ENCODE measurements around the gene KRT26. TPM values are rescaled to one million over a fixed set of nuclear protein-coding genes. Genes with fewer than 3 reads are reported as not detected.

Gene KRT26
- total and polyA plus RNA-seq, 2 donors (not counting 1 experiment from before 2014, with no cell fraction given) = not detected

DNA sequence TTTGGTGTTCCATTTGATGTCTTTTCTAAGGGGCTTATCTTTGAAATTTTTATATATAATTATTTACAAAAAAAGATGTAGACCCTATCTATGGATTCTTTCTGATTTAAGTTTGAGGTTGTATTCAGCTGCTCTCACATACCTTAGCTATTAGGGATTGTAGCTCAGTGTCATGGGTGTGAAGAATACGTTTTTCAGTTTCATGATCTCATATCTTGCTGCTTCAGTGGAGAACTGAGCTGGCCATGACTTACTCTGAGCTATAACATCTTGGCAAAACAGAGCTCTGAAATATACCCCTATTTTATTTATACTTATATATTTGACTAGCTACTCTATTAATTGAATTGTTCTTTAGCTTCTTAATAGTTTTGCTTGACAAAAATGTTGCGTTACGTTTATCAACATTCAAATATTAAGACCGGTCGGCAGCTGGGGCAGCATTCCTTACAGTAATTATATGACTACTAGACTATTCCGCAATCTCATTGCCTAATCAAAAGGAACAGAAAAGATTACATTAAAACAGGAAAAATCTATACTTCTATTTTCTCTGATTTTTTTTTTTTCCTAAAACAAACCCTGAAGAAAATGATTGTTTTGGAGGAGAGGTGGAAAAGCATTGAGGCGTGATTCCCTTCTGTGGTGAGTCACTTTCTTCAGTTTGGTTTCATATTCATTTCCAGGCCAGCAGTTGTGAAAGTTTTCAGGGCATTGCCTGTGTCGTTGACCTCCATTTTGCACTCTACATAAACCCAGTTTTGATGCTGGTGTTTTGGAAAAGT, 44.4 kb downstream of the KRT26 start:
- Histone ChIP-seq H3K9me3 (ENCODE audit: control insufficient read depth, insufficient read depth, low read depth, low read length) (no peaks in the 10 kb centered on the region), H3K4me3 (replicated peaks in 1 of 4; ENCODE audit: control extremely low read depth in 1 of 4, insufficient read depth in 1 of 4, low read depth in 3 of 4, low read length in 4 of 4) (no peak overlapping the region), H2AFZ (ENCODE audit: low read length) (no peak overlapping the region), H3K27me3 (ENCODE audit: control insufficient read depth, insufficient read depth, low read length) (peaks cover 3% of the 10 kb centered on the region), H3K36me3 (ENCODE audit: control insufficient read depth, insufficient read depth, low read length) (no peaks in the 10 kb centered on the region), H3K9ac (ENCODE audit: insufficient read depth, low read length) (no peak overlapping the region), H3K27ac (ENCODE audit: insufficient read depth, low read length) (no peak overlapping the region), H3K79me2 (ENCODE audit: control insufficient read depth, insufficient read depth, low read length) (no peaks in the 10 kb centered on the region), H3K4me1 (ENCODE audit: control insufficient read depth, extremely low read depth, insufficient read depth, low read length) (no peaks in the 10 kb centered on the region), H3K4me2 (ENCODE audit: extremely low read depth, insufficient read depth, low read length) (no peak overlapping the region), H4K20me1 (ENCODE audit: control insufficient read depth, extremely low read depth, insufficient read depth, low read length) (no peaks in the 10 kb centered on the region)
- no peak for TF ChIP-seq EZH2 (IDR thresholded peaks at IDR 0.05; ENCODE audit: low read length, missing control alignments)
- TF ChIP-seq, protein P1, sequence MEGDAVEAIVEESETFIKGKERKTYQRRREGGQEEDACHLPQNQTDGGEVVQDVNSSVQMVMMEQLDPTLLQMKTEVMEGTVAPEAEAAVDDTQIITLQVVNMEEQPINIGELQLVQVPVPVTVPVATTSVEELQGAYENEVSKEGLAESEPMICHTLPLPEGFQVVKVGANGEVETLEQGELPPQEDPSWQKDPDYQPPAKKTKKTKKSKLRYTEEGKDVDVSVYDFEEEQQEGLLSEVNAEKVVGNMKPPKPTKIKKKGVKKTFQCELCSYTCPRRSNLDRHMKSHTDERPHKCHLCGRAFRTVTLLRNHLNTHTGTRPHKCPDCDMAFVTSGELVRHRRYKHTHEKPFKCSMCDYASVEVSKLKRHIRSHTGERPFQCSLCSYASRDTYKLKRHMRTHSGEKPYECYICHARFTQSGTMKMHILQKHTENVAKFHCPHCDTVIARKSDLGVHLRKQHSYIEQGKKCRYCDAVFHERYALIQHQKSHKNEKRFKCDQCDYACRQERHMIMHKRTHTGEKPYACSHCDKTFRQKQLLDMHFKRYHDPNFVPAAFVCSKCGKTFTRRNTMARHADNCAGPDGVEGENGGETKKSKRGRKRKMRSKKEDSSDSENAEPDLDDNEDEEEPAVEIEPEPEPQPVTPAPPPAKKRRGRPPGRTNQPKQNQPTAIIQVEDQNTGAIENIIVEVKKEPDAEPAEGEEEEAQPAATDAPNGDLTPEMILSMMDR (conservative IDR thresholded peaks at IDR 0.05 in 1 of 2, IDR thresholded peaks at IDR 0.05 in 1 of 2; ENCODE audit: low read depth in 1 of 2, low read length in 2 of 2) = no peak
- DNase-seq (ENCODE audit: low read depth in 2 of 2) = peak; percentile 42 to 78

DNA sequence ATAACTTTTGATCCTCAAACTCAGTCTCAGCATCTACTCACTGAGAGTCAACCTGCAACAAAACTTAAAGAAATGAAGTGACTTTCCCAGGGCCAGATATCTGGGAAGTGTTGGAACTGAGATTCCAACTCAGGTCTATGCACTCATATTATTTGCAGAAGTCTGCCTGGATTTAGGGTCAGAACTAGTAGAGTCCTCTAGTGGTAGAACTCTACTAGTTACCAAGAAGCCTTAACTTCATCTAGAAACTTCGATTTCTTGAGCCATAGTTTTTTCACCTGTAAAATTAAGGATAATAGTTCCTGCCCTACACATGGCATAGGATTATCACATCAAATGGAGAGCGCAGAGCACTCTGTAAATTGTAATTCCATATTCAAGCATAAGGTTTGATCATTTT, 45.1 kb downstream of the KRT26 start:
- no peaks in the 10 kb centered on the region for H3K9me3 ChIP-seq (ENCODE audit: control insufficient read depth, insufficient read depth, low read depth, low read length)
- TF ChIP-seq, protein P1 (conservative IDR thresholded peaks at IDR 0.05 in 1 of 2, IDR thresholded peaks at IDR 0.05 in 1 of 2; ENCODE audit: low read depth in 1 of 2, low read length in 2 of 2) = peak; percentile 17 to 41
- no peak for TF ChIP-seq EZH2 (IDR thresholded peaks at IDR 0.05; ENCODE audit: low read length, missing control alignments)
- no peak overlapping the region for H3K4me3 ChIP-seq (replicated peaks in 1 of 4; ENCODE audit: control extremely low read depth in 1 of 4, insufficient read depth in 1 of 4, low read depth in 3 of 4, low read length in 4 of 4)
- DNase-seq (ENCODE audit: low read depth in 2 of 2) = peak; percentile 6 to 21
- H2AFZ ChIP-seq (ENCODE audit: low read length) = no peak overlapping the region
- H3K79me2 ChIP-seq (ENCODE audit: control insufficient read depth, insufficient read depth, low read length) = no peaks in the 10 kb centered on the region
- H3K4me2 ChIP-seq (ENCODE audit: extremely low read depth, insufficient read depth, low read length) = no peak overlapping the region
- H3K9ac ChIP-seq (ENCODE audit: insufficient read depth, low read length) = no peak overlapping the region
- no peaks in the 10 kb centered on the region for H3K36me3 ChIP-seq (ENCODE audit: control insufficient read depth, insufficient read depth, low read length)
- H3K4me1 ChIP-seq (ENCODE audit: control insufficient read depth, extremely low read depth, insufficient read depth, low read length) = no peaks in the 10 kb centered on the region
- H3K27ac ChIP-seq (ENCODE audit: insufficient read depth, low read length) = no peak overlapping the region
- H4K20me1 ChIP-seq (ENCODE audit: control insufficient read depth, extremely low read depth, insufficient read depth, low read length) = no peaks in the 10 kb centered on the region
- H3K27me3 ChIP-seq (ENCODE audit: control insufficient read depth, insufficient read depth, low read length) = peaks cover 3% of the 10 kb centered on the region

DNA sequence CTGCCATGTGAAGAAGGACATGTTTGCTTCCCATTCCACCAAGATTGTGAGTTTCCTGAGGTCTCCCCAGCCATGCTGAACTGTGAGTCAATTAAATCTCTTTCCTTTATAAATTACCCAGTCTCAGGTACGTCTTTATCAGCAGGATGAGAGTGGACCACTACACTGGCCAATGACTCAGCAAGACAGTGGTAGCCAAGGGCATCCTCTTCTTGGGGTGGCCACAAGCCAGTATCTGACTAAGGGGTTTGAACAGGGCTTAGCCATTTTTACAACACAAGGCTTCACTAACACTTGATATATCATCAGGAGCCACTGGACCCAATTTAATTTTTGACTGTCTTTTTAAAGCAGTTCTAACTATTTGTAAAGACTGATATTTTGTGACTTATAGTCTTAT, 47.3 kb downstream of the KRT26 start:
- DNase-seq (ENCODE audit: low read depth in 2 of 2) = peak in 1 of 2 donors; percentile 44
- no peak overlapping the region for H3K27ac ChIP-seq (ENCODE audit: insufficient read depth, low read length)
- peaks cover 3% of the 10 kb centered on the region for H3K27me3 ChIP-seq (ENCODE audit: control insufficient read depth, insufficient read depth, low read length)
- no peak overlapping the region for H3K4me3 ChIP-seq (replicated peaks in 1 of 4; ENCODE audit: control extremely low read depth in 1 of 4, insufficient read depth in 1 of 4, low read depth in 3 of 4, low read length in 4 of 4)
- no peak overlapping the region for H2AFZ ChIP-seq (ENCODE audit: low read length)
- H3K79me2 ChIP-seq (ENCODE audit: control insufficient read depth, insufficient read depth, low read length) = no peaks in the 10 kb centered on the region
- H3K4me1 ChIP-seq (ENCODE audit: control insufficient read depth, extremely low read depth, insufficient read depth, low read length) = no peaks in the 10 kb centered on the region
- no peak overlapping the region for H3K4me2 ChIP-seq (ENCODE audit: extremely low read depth, insufficient read depth, low read length)
- no peaks in the 10 kb centered on the region for H4K20me1 ChIP-seq (ENCODE audit: control insufficient read depth, extremely low read depth, insufficient read depth, low read length)
- TF ChIP-seq, protein P1 (conservative IDR thresholded peaks at IDR 0.05 in 1 of 2, IDR thresholded peaks at IDR 0.05 in 1 of 2; ENCODE audit: low read depth in 1 of 2, low read length in 2 of 2) = no peak
- no peak for TF ChIP-seq EZH2 (IDR thresholded peaks at IDR 0.05; ENCODE audit: low read length, missing control alignments)
- H3K9ac ChIP-seq (ENCODE audit: insufficient read depth, low read length) = no peak overlapping the region
- no peaks in the 10 kb centered on the region for H3K9me3 ChIP-seq (ENCODE audit: control insufficient read depth, insufficient read depth, low read depth, low read length)
- no peaks in the 10 kb centered on the region for H3K36me3 ChIP-seq (ENCODE audit: control insufficient read depth, insufficient read depth, low read length)

All from fibroblast of lung (primary cell).